CD14-positive monocyte (primary cell): ENCODE measurements around the gene MAD1L1. TPM values are rescaled to one million over a fixed set of nuclear protein-coding genes. Genes with fewer than 3 reads are reported as not detected.
A peak's percentile ranks its signal among the peaks of the same experiment; 100 is the strongest.

Source experiments
- DNase-seq, 3 donors: peaks; one replicate each; pipeline ENCODE4 v3.0.0-alpha.2; 2011 to 2022
- H2AFZ ChIP-seq: 2 replicates; pipeline ENCODE4 v1.6.0; 2012; ENCODE audit warnings: mild to moderate bottlenecking, low read depth, low read length, inconsistent platforms; ENCODE audit not compliant: insufficient read depth, poor library complexity, severe bottlenecking
- H3K27ac ChIP-seq, 2 donors: 1 replicate in 1 of 2; 2 replicates in 1 of 2; pipeline ENCODE4 v1.5.1; 2012 to 2013; ENCODE audit warnings: low read length in 2 of 2, control low read depth in 1 of 2, inconsistent platforms in 1 of 2, low read depth in 1 of 2, mild to moderate bottlenecking in 1 of 2
- H3K27me3 ChIP-seq, 2 donors: one replicate each; pipeline versions ENCODE4 v1.6.0 to v1.6.1; 2011 to 2013; ENCODE audit warnings: low read length in 2 of 2; ENCODE audit not compliant: control insufficient read depth in 2 of 2, insufficient read depth in 2 of 2
- H3K36me3 ChIP-seq, 2 donors: replicated peaks in 1 of 2; 1 replicate in 1 of 2; 2 replicates in 1 of 2; pipeline versions ENCODE4 v1.5.1 to v1.6.1; 2012 to 2013; ENCODE audit warnings: low read length in 2 of 2, control low read depth in 1 of 2, inconsistent platforms in 1 of 2, mild to moderate bottlenecking in 1 of 2; ENCODE audit not compliant: insufficient read depth in 2 of 2, control insufficient read depth in 1 of 2
- H3K4me1 ChIP-seq, 2 donors: 1 replicate in 1 of 2; 2 replicates in 1 of 2; pipeline versions ENCODE4 v1.5.1 to v1.6.1; 2012 to 2013; ENCODE audit warnings: low read length in 2 of 2, control low read depth in 1 of 2, inconsistent platforms in 1 of 2, mild to moderate bottlenecking in 1 of 2, moderate library complexity in 1 of 2; ENCODE audit not compliant: insufficient read depth in 2 of 2, control insufficient read depth in 1 of 2
- H3K4me2 ChIP-seq: replicated peaks from 2 replicates; pipeline ENCODE3; 2012; ENCODE audit warnings: low read length, moderate library complexity, mild to moderate bottlenecking; ENCODE audit not compliant: poor library complexity, severe bottlenecking; ENCODE audit errors: extremely low read depth
- H3K4me3 ChIP-seq, 3 experiments: fragments of 200-600 bp in 1 of 3; sonication (generic) in 1 of 3; replicated peaks in 1 of 3; 1 replicate in 2 of 3; 2 replicates in 1 of 3; pipeline ENCODE4 v1.5.1; 2011 to 2013; ENCODE audit warnings: low read length in 3 of 3, mild to moderate bottlenecking in 3 of 3, control low read depth in 2 of 3, low read depth in 2 of 3, inconsistent platforms in 1 of 3, moderate library complexity in 1 of 3
- H3K79me2 ChIP-seq: 2 replicates; pipeline ENCODE4 v1.6.0; 2012; ENCODE audit warnings: mild to moderate bottlenecking, control low read depth, inconsistent platforms, low read length, moderate library complexity; ENCODE audit not compliant: insufficient read depth
- H3K9ac ChIP-seq: 2 replicates; pipeline ENCODE4 v1.6.0; 2017; ENCODE audit warnings: low read length, mild to moderate bottlenecking; ENCODE audit not compliant: insufficient read depth, poor library complexity, severe bottlenecking
- H3K9me3 ChIP-seq, 2 donors: replicated peaks in 1 of 2; 1 replicate in 1 of 2; 2 replicates in 1 of 2; pipeline versions ENCODE4 v1.5.1 to v1.6.1; 2012 to 2013; ENCODE audit warnings: low read length in 2 of 2, control low read depth in 1 of 2; ENCODE audit not compliant: control insufficient read depth in 1 of 2, insufficient read depth in 1 of 2
- H4K20me1 ChIP-seq: 2 replicates; pipeline ENCODE4 v1.6.0; 2012; ENCODE audit warnings: mild to moderate bottlenecking, low read length, control low read depth, moderate library complexity; ENCODE audit not compliant: insufficient read depth
- H3K27ac Mint-ChIP-seq, 7 donors: one replicate each; pipeline ENCODE4 v1.8.0; 2020; ENCODE audit warnings: mild to moderate bottlenecking in 7 of 7, mixed read lengths in 7 of 7, moderate library complexity in 6 of 7, inconsistent platforms in 2 of 7
- H3K27me3 Mint-ChIP-seq, 3 donors: one replicate each; pipeline ENCODE4 v1.8.0; 2021 to 2022; ENCODE audit warnings: low read depth in 3 of 3, mild to moderate bottlenecking in 3 of 3, mixed read lengths in 3 of 3, moderate library complexity in 3 of 3, inconsistent platforms in 1 of 3
- H3K36me3 Mint-ChIP-seq, 2 donors: one replicate each; pipeline ENCODE4 v1.8.0; 2020; ENCODE audit warnings: mixed read lengths in 2 of 2, inconsistent platforms in 1 of 2, mild to moderate bottlenecking in 1 of 2
- H3K4me1 Mint-ChIP-seq: one replicate; pipeline ENCODE4 v1.8.0; 2020; ENCODE audit warnings: mild to moderate bottlenecking, mixed read lengths
- H3K4me3 Mint-ChIP-seq, 2 donors: one replicate each; pipeline ENCODE4 v1.8.0; 2020; ENCODE audit warnings: mild to moderate bottlenecking in 2 of 2, mixed read lengths in 2 of 2, moderate library complexity in 1 of 2
- H3K9me3 Mint-ChIP-seq, 7 donors: one replicate each; pipeline ENCODE4 v1.8.0; 2020 to 2022; ENCODE audit warnings: mixed read lengths in 7 of 7, mild to moderate bottlenecking in 6 of 7, moderate library complexity in 6 of 7, inconsistent platforms in 2 of 7
- WGBS: methylation state at CpG from one replicate; pipeline ENCODE4 v1.1.5; 2013; ENCODE audit warnings: missing lambda C conversion rate; ENCODE audit not compliant: insufficient coverage; 5-methylcytosine and 5-hydroxymethylcytosine counted together
- intact Hi-C, 2 donors: fragments of 100-400 bp; cut with micrococcal nuclease; formaldehyde crosslinking; loops; one replicate each; pipeline versions ENCODE4 v1.15.0 to v1.15.1; 2023
- polyA plus RNA-seq, 3 donors: library from polyadenylated mRNA; depleted of rRNA in 1 of 3; unstranded in 2 of 3; stranded (reverse) in 1 of 3; fragments of 300-500 nt in 2 of 3; fragments of >200 nt in 1 of 3; fragmentation: Illumina TruSeq in 2 of 3; gene quantifications; 1 replicate in 2 of 3; 2 replicates in 1 of 3; pipeline ENCODE4 v1.2.3, GENCODE V29; 2012 to 2021
- TF ChIP-seq, protein P1 (sequence below): fragments of 200-600 bp; IDR thresholded peaks from one replicate; pipeline ENCODE4 v1.8.0; 2022; ENCODE audit warnings: antibody characterized with exemption, mild to moderate bottlenecking

Gene MAD1L1
- polyA plus RNA-seq, 3 donors: 22.0 to 39.4 (median 33.2) TPM

DNA sequence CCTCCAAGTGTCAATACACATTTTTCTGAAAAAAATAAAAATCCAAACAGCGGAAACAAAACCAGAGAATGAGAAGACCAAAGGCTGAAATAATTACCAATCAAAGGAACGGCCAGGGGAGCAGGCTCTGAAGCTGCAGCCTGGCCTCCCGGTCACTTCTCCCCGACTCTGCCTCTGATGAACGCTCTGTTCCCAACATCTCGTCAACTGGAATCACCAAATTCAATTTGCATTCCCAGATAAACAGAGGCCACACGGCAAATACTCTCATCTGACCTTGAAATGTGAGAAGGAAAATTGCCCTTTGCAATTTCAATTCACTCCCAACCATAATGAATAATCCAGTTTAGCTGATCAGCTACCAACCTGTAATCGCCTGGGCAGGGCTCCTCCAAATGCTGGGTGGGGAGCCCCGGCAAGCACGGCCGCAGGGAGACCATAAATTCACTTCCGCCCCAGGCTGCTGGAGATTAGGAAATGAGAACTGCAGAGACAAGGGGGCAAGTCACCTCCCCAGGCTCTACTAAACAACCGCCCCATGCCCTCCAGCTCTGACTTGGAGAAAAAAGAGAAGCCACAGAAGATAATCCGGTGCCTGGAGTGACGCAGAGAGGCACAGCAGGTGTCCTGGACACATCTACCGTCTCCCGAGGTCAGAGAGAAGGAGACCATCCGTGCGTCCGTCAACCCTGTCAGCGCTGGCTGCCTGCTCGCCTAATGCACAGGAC is 153.2 kb downstream of the MAD1L1 start:
- no peaks in the 10 kb centered on the region for H4K20me1 ChIP-seq
- H3K4me3 ChIP-seq: no peak overlapping the region
- H3K27ac ChIP-seq: peak overlapping the region in 1 of 2 donors; percentile 38
- H2AFZ ChIP-seq: no peak overlapping the region
- Mint-ChIP-seq H3K4me1 (peaks cover 40% of the 10 kb centered on the region), H3K36me3 (peaks cover 38 to 44% of the 10 kb centered on the region in 2 donors), H3K9me3 (peaks cover 0 to 1% (median 0%) of the 10 kb centered on the region in 7 donors), H3K27ac (peak overlapping the region; percentile 50 to 82 (median 75)), H3K4me3 (peak overlapping the region; percentile 63 to 77), H3K27me3 (peaks cover 0 to 3% (median 0%) of the 10 kb centered on the region in 3 donors)
- no peaks in the 10 kb centered on the region for H3K27me3 ChIP-seq
- intact Hi-C loops: no loop called here
- peak overlapping the region; percentile 35 for H3K4me2 ChIP-seq
- H3K9ac ChIP-seq: peak overlapping the region; percentile 5
- WGBS: 46% methylated on average over 17 of the region's 22 CpGs
- H3K36me3 ChIP-seq: peaks cover 2 to 16% of the 10 kb centered on the region in 2 donors
- TF ChIP-seq, protein P1, sequence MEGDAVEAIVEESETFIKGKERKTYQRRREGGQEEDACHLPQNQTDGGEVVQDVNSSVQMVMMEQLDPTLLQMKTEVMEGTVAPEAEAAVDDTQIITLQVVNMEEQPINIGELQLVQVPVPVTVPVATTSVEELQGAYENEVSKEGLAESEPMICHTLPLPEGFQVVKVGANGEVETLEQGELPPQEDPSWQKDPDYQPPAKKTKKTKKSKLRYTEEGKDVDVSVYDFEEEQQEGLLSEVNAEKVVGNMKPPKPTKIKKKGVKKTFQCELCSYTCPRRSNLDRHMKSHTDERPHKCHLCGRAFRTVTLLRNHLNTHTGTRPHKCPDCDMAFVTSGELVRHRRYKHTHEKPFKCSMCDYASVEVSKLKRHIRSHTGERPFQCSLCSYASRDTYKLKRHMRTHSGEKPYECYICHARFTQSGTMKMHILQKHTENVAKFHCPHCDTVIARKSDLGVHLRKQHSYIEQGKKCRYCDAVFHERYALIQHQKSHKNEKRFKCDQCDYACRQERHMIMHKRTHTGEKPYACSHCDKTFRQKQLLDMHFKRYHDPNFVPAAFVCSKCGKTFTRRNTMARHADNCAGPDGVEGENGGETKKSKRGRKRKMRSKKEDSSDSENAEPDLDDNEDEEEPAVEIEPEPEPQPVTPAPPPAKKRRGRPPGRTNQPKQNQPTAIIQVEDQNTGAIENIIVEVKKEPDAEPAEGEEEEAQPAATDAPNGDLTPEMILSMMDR: no peak
- H3K9me3 ChIP-seq: no peaks in the 10 kb centered on the region
- H3K79me2 ChIP-seq: no peaks in the 10 kb centered on the region
- DNase-seq: peak; percentile 41 to 48 (median 43)
- H3K4me1 ChIP-seq: peaks cover 10 to 32% of the 10 kb centered on the region in 2 donors

DNA sequence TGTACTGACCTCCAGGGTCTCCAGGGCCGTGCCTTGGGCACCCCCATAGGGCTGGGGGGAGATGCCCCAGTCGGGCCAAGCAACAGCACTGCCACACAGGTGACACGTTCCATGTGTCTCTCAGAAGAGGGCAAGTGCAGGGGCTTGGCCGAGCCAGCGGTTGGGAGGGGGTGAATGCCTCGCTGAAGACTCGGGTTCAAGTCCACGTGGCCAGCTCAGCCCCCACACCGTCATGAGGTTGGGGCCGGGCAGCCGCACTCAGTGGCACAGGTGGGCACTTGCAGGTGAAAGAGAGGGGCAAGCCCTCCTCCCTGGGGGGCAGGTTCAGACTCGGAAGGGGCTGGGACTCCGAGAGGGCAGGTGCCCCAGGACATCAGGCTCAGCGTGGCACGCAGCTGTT is 153.8 kb downstream of the MAD1L1 start:
- H3K9me3 Mint-ChIP-seq: peaks cover 0 to 1% (median 0%) of the 10 kb centered on the region in 7 donors

More for the DNA sequence above, 153.8 kb downstream of the MAD1L1 start:
- H3K4me1 ChIP-seq: peaks cover 10 to 32% of the 10 kb centered on the region in 2 donors
- Mint-ChIP-seq H3K4me3 (no peak overlapping the region), H3K27ac (peak overlapping the region in 3 of 7 donors; percentile 38 to 69 (median 69)), H3K36me3 (peaks cover 37 to 42% of the 10 kb centered on the region in 2 donors), H3K27me3 (peaks cover 0 to 3% (median 0%) of the 10 kb centered on the region in 3 donors), H3K4me1 (peaks cover 40% of the 10 kb centered on the region)
- H3K9me3 ChIP-seq: no peaks in the 10 kb centered on the region
- H3K27me3 ChIP-seq: no peaks in the 10 kb centered on the region
- no peak for DNase-seq
- TF ChIP-seq, protein P1: no peak
- intact Hi-C loops: no loop called here
- WGBS: 95% methylated on average over 7 of the region's 15 CpGs
- H2AFZ ChIP-seq: no peak overlapping the region
- H3K36me3 ChIP-seq: peaks cover 2 to 12% of the 10 kb centered on the region in 2 donors
- peak overlapping the region; percentile 35 for H3K4me2 ChIP-seq
- no peak overlapping the region for H3K9ac ChIP-seq
- H3K4me3 ChIP-seq: no peak overlapping the region
- H3K79me2 ChIP-seq: no peaks in the 10 kb centered on the region
- H4K20me1 ChIP-seq: no peaks in the 10 kb centered on the region
- H3K27ac ChIP-seq: no peak overlapping the region
